Tibial nerve (tissue), 4 donors: Measurements from ENCODE around the gene HIP1R. TPM values are rescaled to one million over a fixed set of nuclear protein-coding genes. Genes with fewer than 3 reads are reported as not detected.
"Not testable (repeated sequence)": the region's sequence is repeated elsewhere in the genome, so short reads cannot be mapped to it uniquely, and the experiment has no call there.

Experiments used
- DNase-seq, 2 donors: peaks; one replicate each; pipeline ENCODE4 v3.0.0-alpha.2; 2019; ENCODE audit warnings: low spot score in 2 of 2
- H3K27ac ChIP-seq, 4 donors: fragments of 200-600 bp; sonication (generic) in 3 of 4; one replicate each; pipeline ENCODE4 v1.5.1; 2017 to 2019; ENCODE audit warnings: mild to moderate bottlenecking in 1 of 4
- H3K27me3 ChIP-seq, 2 donors: fragments of 200-600 bp; sonication (generic) in 1 of 2; one replicate each; pipeline versions ENCODE4 v1.5.1 to v1.6.0; 2017 to 2019
- H3K36me3 ChIP-seq, 3 donors: fragments of 200-600 bp; sonication (generic); one replicate each; pipeline ENCODE4 v1.5.1; 2018 to 2019
- H3K4me1 ChIP-seq, 4 donors: fragments of 200-600 bp; sonication (generic) in 3 of 4; one replicate each; pipeline ENCODE4 v1.5.1; 2017 to 2019
- H3K4me3 ChIP-seq, 4 donors: fragments of 200-600 bp; sonication (generic) in 3 of 4; one replicate each; pipeline ENCODE4 v1.5.1; 2017 to 2019; ENCODE audit warnings: mild to moderate bottlenecking in 1 of 4, moderate library complexity in 1 of 4
- H3K9me3 ChIP-seq, 4 donors: fragments of 200-600 bp; sonication (generic) in 3 of 4; one replicate each; pipeline ENCODE4 v1.5.1; 2017 to 2019
- EP300 ChIP-seq, 2 donors: sonication (generic); formaldehyde crosslinking; IDR thresholded peaks; one replicate each; pipeline ENCODE4 v1.6.1; 2017; ENCODE audit warnings: antibody characterized with exemption in 2 of 2, mild to moderate bottlenecking in 1 of 2
- POLR2A ChIP-seq, 2 donors: fragments of 450-650 bp; IDR thresholded peaks; one replicate each; pipeline ENCODE4 v1.6.1; 2017; ENCODE audit warnings: antibody characterized with exemption in 2 of 2, mild to moderate bottlenecking in 2 of 2, moderate library complexity in 2 of 2
- WGBS, 2 donors: methylation state at CpG; one replicate each; pipeline ENCODE4 v1.1.5; 2018; 5-methylcytosine and 5-hydroxymethylcytosine counted together
- total RNA-seq, 4 donors: library from RNA; depleted of rRNA; stranded (reverse); fragments of >200 nt; gene quantifications; one replicate each; pipeline ENCODE4 v1.1.0, GENCODE V29; 2016
- TF ChIP-seq, protein P1 (sequence below), 5 experiments: fragments of 200-600 bp in 3 of 5; fragments of 450-650 bp in 2 of 5; sonication (generic) in 3 of 5; IDR thresholded peaks; one replicate each; pipeline ENCODE4 v1.5.1; 2016 to 2019; ENCODE audit warnings: antibody characterized with exemption in 5 of 5, mild to moderate bottlenecking in 3 of 5, moderate library complexity in 2 of 5

Gene HIP1R
- total RNA-seq, 4 donors from 2014 or later: 10.3 to 22.5 (median 16.9) TPM

GRCh38 chr12:122790393-122791075, 44.7 kb upstream of the HIP1R start:
- DNase-seq: no peak
- Histone ChIP-seq H3K27me3 (no peaks in the 10 kb centered on the region), H3K36me3 (no peaks in the 10 kb centered on the region), H3K4me3 (no peak overlapping the region), H3K4me1 (no peaks in the 10 kb centered on the region), H3K27ac (no peak overlapping the region), H3K9me3 (no peaks in the 10 kb centered on the region)
- WGBS, 2 donors: 66 to 71% methylated on average over 5 of the region's 5 CpGs
- TF ChIP-seq, protein P1, sequence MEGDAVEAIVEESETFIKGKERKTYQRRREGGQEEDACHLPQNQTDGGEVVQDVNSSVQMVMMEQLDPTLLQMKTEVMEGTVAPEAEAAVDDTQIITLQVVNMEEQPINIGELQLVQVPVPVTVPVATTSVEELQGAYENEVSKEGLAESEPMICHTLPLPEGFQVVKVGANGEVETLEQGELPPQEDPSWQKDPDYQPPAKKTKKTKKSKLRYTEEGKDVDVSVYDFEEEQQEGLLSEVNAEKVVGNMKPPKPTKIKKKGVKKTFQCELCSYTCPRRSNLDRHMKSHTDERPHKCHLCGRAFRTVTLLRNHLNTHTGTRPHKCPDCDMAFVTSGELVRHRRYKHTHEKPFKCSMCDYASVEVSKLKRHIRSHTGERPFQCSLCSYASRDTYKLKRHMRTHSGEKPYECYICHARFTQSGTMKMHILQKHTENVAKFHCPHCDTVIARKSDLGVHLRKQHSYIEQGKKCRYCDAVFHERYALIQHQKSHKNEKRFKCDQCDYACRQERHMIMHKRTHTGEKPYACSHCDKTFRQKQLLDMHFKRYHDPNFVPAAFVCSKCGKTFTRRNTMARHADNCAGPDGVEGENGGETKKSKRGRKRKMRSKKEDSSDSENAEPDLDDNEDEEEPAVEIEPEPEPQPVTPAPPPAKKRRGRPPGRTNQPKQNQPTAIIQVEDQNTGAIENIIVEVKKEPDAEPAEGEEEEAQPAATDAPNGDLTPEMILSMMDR (IDR thresholded peaks at IDR 0.05): no peak
- no peak for TF ChIP-seq POLR2A (IDR thresholded peaks at IDR 0.05)
- TF ChIP-seq EP300 (IDR thresholded peaks at IDR 0.05): no peak

GRCh38 chr12:122793685-122794106, 41.6 kb upstream of the HIP1R start:
- 17 to 19% methylated on average over 10 of the region's 10 CpGs for WGBS, 2 donors
- H3K27ac ChIP-seq: no peak overlapping the region

DNA sequence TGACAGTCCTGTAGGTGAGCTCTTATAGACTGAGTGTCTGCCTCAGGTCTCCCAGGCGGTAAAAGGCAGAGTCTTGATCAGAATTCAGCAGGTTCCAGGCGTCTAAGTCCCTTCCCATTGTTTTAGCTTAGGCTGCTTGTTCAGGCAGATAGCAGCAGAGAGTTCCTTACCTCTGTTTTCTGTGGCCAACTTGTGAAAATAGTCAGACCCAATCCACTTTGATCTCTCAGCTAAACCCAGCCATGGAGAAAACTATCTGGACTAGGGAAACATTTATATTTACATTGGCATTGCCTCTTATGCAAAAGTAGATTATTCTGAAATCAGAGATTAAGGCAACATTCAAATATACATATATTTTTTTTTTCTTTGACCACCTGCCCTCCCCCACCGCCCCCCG, 39.5 kb upstream of the HIP1R start:
- no peaks in the 10 kb centered on the region for H3K9me3 ChIP-seq
- no peaks in the 10 kb centered on the region for H3K4me1 ChIP-seq
- H3K27ac ChIP-seq: no peak overlapping the region
- no peak for TF ChIP-seq EP300 (IDR thresholded peaks at IDR 0.05)
- TF ChIP-seq POLR2A (IDR thresholded peaks at IDR 0.05): no peak
- TF ChIP-seq, protein P1 (IDR thresholded peaks at IDR 0.05): no peak
- no peaks in the 10 kb centered on the region for H3K27me3 ChIP-seq
- H3K36me3 ChIP-seq: no peaks in the 10 kb centered on the region
- 82 to 87% methylated on average over 4 of the region's 4 CpGs for WGBS, 2 donors
- DNase-seq: no peak
- H3K4me3 ChIP-seq: no peak overlapping the region

More at GRCh38 chr12:122793685-122794106, 41.6 kb upstream of the HIP1R start:
- DNase-seq: peak in 1 of 2 donors; percentile 10
- no peaks in the 10 kb centered on the region for H3K27me3 ChIP-seq
- H3K36me3 ChIP-seq: no peaks in the 10 kb centered on the region
- no peak overlapping the region for H3K4me3 ChIP-seq
- no peaks in the 10 kb centered on the region for H3K4me1 ChIP-seq
- H3K9me3 ChIP-seq: no peaks in the 10 kb centered on the region
- TF ChIP-seq EP300 (IDR thresholded peaks at IDR 0.05) (no peak), POLR2A (IDR thresholded peaks at IDR 0.05) (no peak)
- TF ChIP-seq, protein P1 (IDR thresholded peaks at IDR 0.05): peak; percentile 59 to 82 (median 65)

DNA sequence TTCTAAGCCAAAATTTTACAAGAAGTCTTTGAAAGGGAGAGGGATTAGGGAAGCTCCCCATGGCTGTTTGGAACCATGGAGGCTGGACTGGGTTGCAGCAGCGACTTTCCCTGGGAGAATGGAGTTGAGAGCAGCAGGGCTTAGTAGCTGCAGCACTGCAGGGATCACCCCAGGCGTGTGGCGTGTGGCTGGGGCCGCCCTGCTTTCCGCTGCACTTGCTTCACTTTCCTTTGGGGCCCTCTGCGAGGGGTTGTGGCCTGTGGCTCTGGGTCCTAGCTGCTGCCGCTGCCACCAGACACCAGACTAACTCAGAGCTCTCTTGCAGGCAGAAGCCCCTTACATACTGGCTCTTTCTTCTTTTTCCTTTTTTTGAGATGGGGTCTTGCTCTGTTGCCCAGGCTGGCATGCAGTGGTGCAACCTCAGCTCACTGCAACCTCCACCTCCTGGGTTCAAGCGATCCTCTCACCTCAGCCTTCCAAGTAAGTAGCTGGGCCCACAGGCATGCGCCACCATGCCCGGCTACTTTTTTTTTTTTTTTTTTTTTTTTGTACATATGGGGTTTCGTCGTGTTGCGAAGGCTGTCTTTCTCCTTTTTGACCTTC, 35.5 kb upstream of the HIP1R start:
- TF ChIP-seq, protein P1 (IDR thresholded peaks at IDR 0.05): no peak
- TF ChIP-seq EP300 (IDR thresholded peaks at IDR 0.05): no peak
- no peak for TF ChIP-seq POLR2A (IDR thresholded peaks at IDR 0.05)

GRCh38 chr12:122803937-122804336, 31.3 kb upstream of the HIP1R start:
- WGBS, 2 donors: 66 to 73% methylated on average over 7 of the region's 7 CpGs
- Histone ChIP-seq H3K27ac (no peak overlapping the region), H3K4me1 (no peaks in the 10 kb centered on the region), H3K36me3 (peaks cover 0 to 15% (median 0%) of the 10 kb centered on the region in 3 donors), H3K27me3 (no peaks in the 10 kb centered on the region), H3K9me3 (no peaks in the 10 kb centered on the region), H3K4me3 (no peak overlapping the region)
- no peak for TF ChIP-seq POLR2A (IDR thresholded peaks at IDR 0.05)
- TF ChIP-seq, protein P1 (IDR thresholded peaks at IDR 0.05): no peak
- DNase-seq: no peak

More for the DNA sequence above, 35.5 kb upstream of the HIP1R start:
- Histone ChIP-seq H3K27me3 (no peaks in the 10 kb centered on the region), H3K9me3 (no peaks in the 10 kb centered on the region), H3K4me3 (no peak overlapping the region), H3K27ac (no peak overlapping the region), H3K36me3 (no peaks in the 10 kb centered on the region), H3K4me1 (no peaks in the 10 kb centered on the region)
- no peak for DNase-seq
- 85 to 90% methylated on average over 10 to 13 of the region's 13 CpGs for WGBS, 2 donors

DNA sequence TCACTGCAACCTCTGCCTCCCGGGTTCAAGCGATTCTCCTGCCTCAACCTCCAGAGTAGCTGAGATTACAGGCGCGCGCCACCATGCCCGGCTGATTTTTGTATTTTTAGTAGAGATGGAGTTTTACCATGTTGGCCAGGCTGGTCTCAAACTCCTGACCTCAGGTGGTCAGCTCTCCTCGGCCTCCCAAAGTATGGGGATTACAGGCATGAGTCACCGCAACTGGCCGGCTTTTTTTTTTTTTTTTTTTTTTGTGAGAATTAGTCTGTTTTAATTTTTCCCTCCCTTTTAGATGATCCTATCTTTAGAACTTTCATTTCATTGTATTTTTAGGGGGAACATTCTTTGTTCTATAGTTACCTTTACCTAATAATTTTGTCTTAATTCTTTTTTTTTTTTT, 30.3 kb upstream of the HIP1R start:
- H3K27me3 ChIP-seq, H3K27ac ChIP-seq, H3K9me3 ChIP-seq, DNase-seq, H3K4me3 ChIP-seq, H3K4me1 ChIP-seq: not testable (repeated sequence)
- 94 to 99% methylated on average over 9 of the region's 9 CpGs for WGBS, 2 donors
- H3K36me3 ChIP-seq: peaks cover 0 to 15% (median 0%) of the 10 kb centered on the region in 3 donors
